Measurements from ENCODE around the gene KRTAP2-1.
"Not testable (repeated sequence)": the region's sequence is repeated elsewhere in the genome, so short reads cannot be mapped to it uniquely, and the experiment has no call there.

Gene KRTAP2-1

GRCh38 chr17:41071606-41072360 lies 24.7 kb upstream of the KRTAP2-1 start:
- in situ Hi-C loops (cut with HindIII; ENCODE audit: low sequenced_read_pairs): no loop called here
- DNase-seq (ENCODE audit: low read depth): no peak
- TF ChIP-seq, protein P1, sequence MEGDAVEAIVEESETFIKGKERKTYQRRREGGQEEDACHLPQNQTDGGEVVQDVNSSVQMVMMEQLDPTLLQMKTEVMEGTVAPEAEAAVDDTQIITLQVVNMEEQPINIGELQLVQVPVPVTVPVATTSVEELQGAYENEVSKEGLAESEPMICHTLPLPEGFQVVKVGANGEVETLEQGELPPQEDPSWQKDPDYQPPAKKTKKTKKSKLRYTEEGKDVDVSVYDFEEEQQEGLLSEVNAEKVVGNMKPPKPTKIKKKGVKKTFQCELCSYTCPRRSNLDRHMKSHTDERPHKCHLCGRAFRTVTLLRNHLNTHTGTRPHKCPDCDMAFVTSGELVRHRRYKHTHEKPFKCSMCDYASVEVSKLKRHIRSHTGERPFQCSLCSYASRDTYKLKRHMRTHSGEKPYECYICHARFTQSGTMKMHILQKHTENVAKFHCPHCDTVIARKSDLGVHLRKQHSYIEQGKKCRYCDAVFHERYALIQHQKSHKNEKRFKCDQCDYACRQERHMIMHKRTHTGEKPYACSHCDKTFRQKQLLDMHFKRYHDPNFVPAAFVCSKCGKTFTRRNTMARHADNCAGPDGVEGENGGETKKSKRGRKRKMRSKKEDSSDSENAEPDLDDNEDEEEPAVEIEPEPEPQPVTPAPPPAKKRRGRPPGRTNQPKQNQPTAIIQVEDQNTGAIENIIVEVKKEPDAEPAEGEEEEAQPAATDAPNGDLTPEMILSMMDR (IDR thresholded peaks at IDR 0.05; ENCODE audit: low read depth, low read length, missing control alignments): no peak
- no peak overlapping the region for H3K4me3 ChIP-seq (ENCODE audit: low read depth, low read length)

DNA sequence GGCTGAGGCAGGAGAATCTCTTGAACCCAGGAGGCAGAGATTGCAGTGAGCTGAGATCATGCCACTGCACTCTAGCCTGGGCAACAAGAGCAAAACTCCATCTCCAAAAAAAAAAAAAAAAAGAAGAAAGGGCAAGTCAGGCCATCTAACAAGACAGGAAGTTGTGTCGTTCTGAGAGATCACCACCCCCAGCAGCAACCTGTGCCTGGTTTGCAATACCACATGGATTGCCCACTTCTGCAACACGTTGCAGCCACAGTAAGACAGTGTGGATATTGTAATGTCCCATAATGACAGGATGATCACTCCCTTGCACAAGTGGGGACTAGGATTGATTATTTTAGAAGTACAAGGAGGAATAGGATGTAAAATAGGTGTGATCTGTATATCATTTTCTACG lies 21.9 kb upstream of the KRTAP2-1 start:
- no peak for DNase-seq (ENCODE audit: low read depth)
- TF ChIP-seq, protein P1 (IDR thresholded peaks at IDR 0.05; ENCODE audit: low read depth, low read length, missing control alignments): no peak
- H3K4me3 ChIP-seq (ENCODE audit: low read depth, low read length): no peak overlapping the region
- in situ Hi-C loops (cut with HindIII; ENCODE audit: low sequenced_read_pairs): no loop called here

DNA sequence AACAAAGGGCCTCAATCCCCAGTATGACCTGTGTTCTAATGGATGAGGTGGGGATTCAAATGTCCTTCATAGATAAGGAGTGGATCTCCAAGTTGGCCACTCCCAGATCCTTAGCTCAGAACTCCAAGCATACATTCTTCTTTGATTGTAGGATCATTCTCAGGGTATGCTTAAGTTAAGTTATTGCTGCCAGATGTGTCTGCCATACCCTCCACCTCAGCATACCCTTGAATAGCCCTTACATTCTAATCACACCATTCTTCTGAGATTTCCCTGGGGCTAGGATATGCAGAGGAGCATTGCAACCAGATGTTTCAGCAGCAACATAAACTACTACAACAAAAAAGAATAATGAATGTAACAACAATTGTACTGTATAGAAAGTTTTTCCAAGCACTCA lies 20.2 kb upstream of the KRTAP2-1 start:
- in situ Hi-C loops (cut with HindIII; ENCODE audit: low sequenced_read_pairs): no loop called here
- no peak overlapping the region for H3K4me3 ChIP-seq (ENCODE audit: low read depth, low read length)
- TF ChIP-seq, protein P1 (IDR thresholded peaks at IDR 0.05; ENCODE audit: low read depth, low read length, missing control alignments): no peak
- DNase-seq (ENCODE audit: low read depth): no peak

DNA sequence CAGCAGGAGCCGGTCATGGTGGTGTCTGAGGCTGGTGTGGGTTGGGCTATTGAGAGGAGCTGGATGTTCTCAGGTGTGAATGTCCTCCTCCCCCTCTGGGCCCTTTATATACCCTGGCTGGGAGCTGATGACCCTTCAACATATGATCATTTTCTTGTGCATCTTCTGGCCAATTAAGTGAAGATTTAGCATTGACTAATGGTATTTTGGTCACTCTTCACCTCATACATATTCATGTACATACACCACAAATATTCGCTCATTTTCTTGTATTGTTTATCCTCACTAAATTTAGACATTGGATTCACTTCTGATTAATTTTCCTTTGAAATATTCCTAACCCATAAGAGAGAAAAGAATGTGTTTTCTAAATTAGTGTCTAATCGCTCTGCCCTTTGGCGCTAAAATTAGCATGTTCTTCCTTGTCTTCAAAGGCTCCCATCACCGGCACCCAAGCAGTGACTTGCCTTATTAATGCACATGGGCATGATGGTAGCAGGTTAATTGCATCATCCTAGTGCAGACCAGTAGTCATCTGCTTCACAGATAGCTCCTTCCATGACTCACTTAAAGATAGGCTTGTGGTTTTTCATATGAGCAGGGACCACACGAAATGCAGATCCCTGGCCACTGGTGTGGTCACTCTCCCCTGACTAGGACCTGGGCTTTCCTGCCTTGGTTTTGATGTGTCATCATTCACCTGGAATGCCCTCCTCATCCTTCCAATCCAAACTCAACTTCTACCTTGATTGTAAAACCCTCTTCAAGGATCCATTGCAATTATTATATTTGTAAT lies 18.9 kb upstream of the KRTAP2-1 start, which contains the start of gene KRTAP2-4:
TSS of gene KRTAP2-4 (minus strand) at position 51 of the 796 bp plus-strand sequence. CDS start at position 17, 34 bp downstream.
- no peak for DNase-seq (ENCODE audit: low read depth)
- TF ChIP-seq, protein P1 (IDR thresholded peaks at IDR 0.05; ENCODE audit: low read depth, low read length, missing control alignments): no peak
- no peak within 1 kb of the TSS for H3K4me3 ChIP-seq (ENCODE audit: low read depth, low read length)
- in situ Hi-C loops (cut with HindIII; ENCODE audit: low sequenced_read_pairs): no loop called here

DNA sequence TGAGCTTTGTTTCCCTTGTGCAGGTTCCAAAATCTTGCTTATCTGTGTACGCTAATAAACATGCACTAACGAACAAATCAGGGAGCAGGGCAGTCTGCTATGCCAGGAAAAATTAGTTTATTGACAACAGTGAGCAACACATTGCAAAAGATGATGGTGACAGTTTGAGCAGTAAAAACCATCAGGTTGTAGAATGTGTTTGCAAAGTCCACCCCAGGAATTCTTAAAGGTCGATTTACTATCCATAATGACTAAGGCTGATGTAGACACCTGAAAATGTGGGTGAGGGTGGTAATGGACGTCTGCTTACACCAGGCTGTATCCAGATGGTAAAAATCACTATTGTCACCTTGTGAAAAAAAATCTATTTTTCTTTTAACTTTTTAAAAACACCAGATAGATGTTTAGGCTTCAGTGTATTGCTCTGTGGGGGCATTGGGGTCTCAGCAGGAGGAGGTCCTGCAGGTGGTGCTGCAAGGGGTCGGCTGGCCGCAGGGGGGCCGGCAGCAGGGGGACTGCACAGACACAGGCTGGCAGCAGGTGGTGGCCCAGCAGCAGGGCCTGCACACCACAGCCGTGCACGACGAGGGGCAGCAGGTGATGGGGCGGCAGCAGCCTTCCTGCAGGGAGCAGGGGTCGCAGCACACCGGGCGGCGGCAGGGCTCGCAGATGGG lies 18.0 kb upstream of the KRTAP2-1 start:
- DNase-seq (ENCODE audit: low read depth); H3K4me3 ChIP-seq (ENCODE audit: low read depth, low read length); in situ Hi-C loops (cut with HindIII; ENCODE audit: low sequenced_read_pairs): not testable (repeated sequence)

DNA sequence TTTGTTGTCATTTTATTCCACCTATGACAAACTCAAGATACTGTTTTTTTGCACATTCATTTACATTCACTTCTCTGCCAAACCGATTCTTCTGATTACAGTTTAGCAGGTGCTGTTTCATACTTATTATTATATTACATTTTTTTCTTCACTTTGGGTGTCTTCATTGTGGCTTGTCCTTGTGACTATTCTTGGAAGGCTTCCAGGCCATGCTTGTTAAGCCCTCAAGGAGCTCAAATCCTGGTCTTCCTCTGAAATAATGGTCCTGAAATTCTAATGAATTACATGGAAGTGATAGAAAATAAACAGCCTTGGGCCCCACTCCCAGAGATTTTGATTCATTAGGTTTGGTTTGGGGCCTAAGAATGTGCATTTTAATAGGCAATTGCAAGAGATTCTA lies 17.2 kb upstream of the KRTAP2-1 start:
- H3K4me3 ChIP-seq (ENCODE audit: low read depth, low read length): no peak overlapping the region
- TF ChIP-seq, protein P1 (IDR thresholded peaks at IDR 0.05; ENCODE audit: low read depth, low read length, missing control alignments): no peak
- no peak for DNase-seq (ENCODE audit: low read depth)
- in situ Hi-C loops (cut with HindIII; ENCODE audit: low sequenced_read_pairs): no loop called here
